A549 (cell line): ENCODE measurements around the gene NEK11. TPM values are rescaled to one million over a fixed set of nuclear protein-coding genes. Genes with fewer than 3 reads are reported as not detected.

Source experiments
- ATAC-seq, 2 experiments: fragments of 200-7000 bp in 1 of 2; fragments of >200 bp in 1 of 2; cut with Nextera tagmentation in 1 of 2; cut with Tn5 transposase in 1 of 2; 3 replicates each; pipeline versions ENCODE4 v1.8.0 to v1.9.1; 2018 to 2020; ENCODE audit warnings: mild to moderate bottlenecking in 1 of 2, moderate library complexity in 1 of 2
- CTCF ChIA-PET: fragments of 300-600 bp; sonication (Branson Sonifier 250); formaldehyde crosslinking; extraction: SDS; loops from one replicate; lab custom pipeline; 2021; ENCODE audit warnings: antibody characterized with exemption, inconsistent platforms; lab: Yijun Ruan, JAX
- POLR2A ChIA-PET: fragments of 350-600 bp; formaldehyde crosslinking; extraction: SDS; loops from one replicate; lab custom pipeline; 2021; ENCODE audit warnings: antibody characterized with exemption, inconsistent platforms; lab: Yijun Ruan, JAX
- DNase-seq, 2 experiments: peaks; one replicate each; pipeline versions ENCODE4 v3.0.0 to v3.0.0-alpha.2; 2011 to 2016; ENCODE audit warnings: low read depth in 1 of 2, low spot score in 1 of 2
- FAIRE-seq: peaks from 2 replicates; lab custom pipeline; 2011; peaks lifted over from hg19 to GRCh38; lab: Jason Lieb, UNC
- H3K27ac ChIP-seq, 2 experiments: fragments of >200 bp; sonication (Bioruptor Twin); formaldehyde crosslinking; 3 replicates each; pipeline ENCODE4 v1.5.1; 2016 to 2017
- H3K4me1 ChIP-seq: fragments of >200 bp; sonication (Bioruptor Twin); formaldehyde crosslinking; 3 replicates; pipeline ENCODE4 v1.6.1; 2016
- H3K4me2 ChIP-seq: fragments of >200 bp; sonication (Bioruptor Twin); formaldehyde crosslinking; 3 replicates; pipeline ENCODE4 v1.6.1; 2016
- H3K4me3 ChIP-seq: fragments of >200 bp; sonication (Bioruptor Twin); formaldehyde crosslinking; 3 replicates; pipeline ENCODE4 v1.5.1; 2016
- H3K9me3 ChIP-seq: fragments of >200 bp; sonication (Bioruptor Twin); formaldehyde crosslinking; 3 replicates; pipeline ENCODE4 v1.6.1; 2016
- BHLHE40 ChIP-seq: IDR thresholded peaks from 2 replicates; pipeline ENCODE4 v1.6.1; 2012; ENCODE audit warnings: low read depth, low read length, inconsistent platforms
- CBX8 ChIP-seq: fragments of 200-600 bp; sonication (generic); IDR thresholded peaks from 2 replicates; pipeline ENCODE4 v1.6.1; 2016
- CEBPB ChIP-seq, 2 experiments: fragments of >200 bp in 1 of 2; sonication (Bioruptor Twin) in 1 of 2; formaldehyde crosslinking in 1 of 2; IDR thresholded peaks; 2 replicates each; pipeline ENCODE4 v1.6.1; 2012 to 2016
- CHD4 ChIP-seq: fragments of 200-600 bp; sonication (generic); IDR thresholded peaks from 2 replicates; pipeline ENCODE4 v1.6.1; 2016; ENCODE audit warnings: antibody characterized with exemption, mild to moderate bottlenecking, borderline replicate concordance
- CTCF ChIP-seq: fragments of >200 bp; sonication (Bioruptor Twin); formaldehyde crosslinking; IDR thresholded peaks from 3 replicates; pipeline ENCODE4 v1.5.1; 2016
- EP300 ChIP-seq, 2 experiments: fragments of >200 bp; sonication (Bioruptor Twin); formaldehyde crosslinking; IDR thresholded peaks; 2 replicates in 1 of 2; 3 replicates in 1 of 2; pipeline ENCODE4 v1.6.1; 2016 to 2017
- FOSL2 ChIP-seq, 2 experiments: fragments of 450-650 bp in 1 of 2; fragments of >200 bp in 1 of 2; sonication (Bioruptor Twin) in 1 of 2; formaldehyde crosslinking; IDR thresholded peaks; 2 replicates each; pipeline versions ENCODE4 v1.5.0 to v1.6.1; 2016 to 2020; ENCODE audit warnings: mild to moderate bottlenecking in 1 of 2, moderate library complexity in 1 of 2
- GATA3 ChIP-seq: IDR thresholded peaks from 2 replicates; pipeline ENCODE4 v1.6.1; 2012; ENCODE audit warnings: borderline replicate concordance
- HEYL ChIP-seq: fragments of 250-450 bp; sonication (Bioruptor Pico); IDR thresholded peaks from 2 replicates; pipeline ENCODE4 v1.8.0; 2021; ENCODE audit warnings: mild to moderate bottlenecking, moderate library complexity
- HOXB13 ChIP-seq: fragments of 250-450 bp; sonication (Bioruptor Pico); IDR thresholded peaks from 2 replicates; pipeline ENCODE4 v1.5.0; 2020; ENCODE audit warnings: low read depth, mild to moderate bottlenecking, moderate library complexity
- MAFK ChIP-seq: fragments of 450-650 bp; IDR thresholded peaks from 2 replicates; pipeline ENCODE4 v1.6.1; 2014; ENCODE audit not compliant: partially characterized antibody
- MAX ChIP-seq: IDR thresholded peaks from 2 replicates; pipeline ENCODE4 v1.6.1; 2012
- NFE2L2 ChIP-seq: fragments of 150-350 bp; conservative IDR thresholded peaks from 2 replicates; pipeline ENCODE4 v1.6.1; 2014; ENCODE audit warnings: low read length
- NPAS2 ChIP-seq: fragments of 250-450 bp; sonication (Bioruptor Pico); IDR thresholded peaks from 2 replicates; pipeline ENCODE4 v1.8.0; 2022; ENCODE audit warnings: mild to moderate bottlenecking, moderate library complexity, borderline replicate concordance
- RARB ChIP-seq: fragments of 250-450 bp; sonication (Bioruptor Pico); IDR thresholded peaks from 2 replicates; pipeline ENCODE4 v1.8.0; 2021; ENCODE audit warnings: mild to moderate bottlenecking, moderate library complexity
- SMC3 ChIP-seq: fragments of >200 bp; sonication (Bioruptor Twin); formaldehyde crosslinking; IDR thresholded peaks from 3 replicates; pipeline ENCODE4 v1.6.1; 2018; ENCODE audit warnings: inconsistent platforms
- USF2 ChIP-seq: fragments of 450-650 bp; IDR thresholded peaks from 2 replicates; pipeline ENCODE4 v1.6.1; 2014; ENCODE audit warnings: antibody characterized with exemption
- ZC3H11A ChIP-seq: fragments of 450-650 bp; IDR thresholded peaks from 2 replicates; pipeline ENCODE4 v1.6.1; 2014; ENCODE audit warnings: antibody characterized with exemption, mild to moderate bottlenecking
- ZFP36 ChIP-seq: fragments of 450-650 bp; IDR thresholded peaks from 2 replicates; pipeline ENCODE4 v1.6.1; 2014; ENCODE audit warnings: borderline replicate concordance; ENCODE audit not compliant: partially characterized antibody
- WGBS: methylation state at CpG from one replicate; pipeline ENCODE4 v1.1.6; 2017; ENCODE audit errors: missing lambda C conversion rate; 5-methylcytosine and 5-hydroxymethylcytosine counted together
- polyA plus RNA-seq, 4 experiments: library from polyadenylated mRNA; depleted of rRNA in 3 of 4; stranded (reverse); fragments of >200 nt; fragmentation: RNase III in 1 of 4; extraction: RNeasy Plus Mini Kit Qiagen cat#74134 plus additional on column Dnase treatment in 1 of 4; gene quantifications; 2 replicates in 3 of 4; 3 replicates in 1 of 4; pipeline ENCODE4 v1.2.3, GENCODE V29; 2011 to 2017

Gene NEK11
- polyA plus RNA-seq, 2 of the 4 experiments (the other 2 are of a cell fraction), result 5.8 to 8.9 TPM

- ChIA-PET CTCF (no interaction called here), POLR2A (interaction anchor here (0.6 to 2.4 kb wide), 4 partner anchors 12 to 1950 kb away, joined by 3 to 10 read pairs (median 4); partner anchors contain the start of gene NUDT16)
- Histone ChIP-seq H3K4me3 (no peak overlapping the region), H3K27ac (peak overlapping the region; percentile 47 to 87), H3K4me2 (peak overlapping the region; percentile 62), H3K4me1 (peaks cover 50% of the 10 kb centered on the region), H3K9me3 (no peaks in the 10 kb centered on the region)
- ATAC-seq (peak; percentile 86 to 89), DNase-seq (peak; percentile 7 to 42), FAIRE-seq (no peak)
- no peak for TF ChIP-seq GATA3
- TF ChIP-seq EP300 (IDR thresholded peaks at IDR 0.05), result peak in 1 of 2 experiments; percentile 25; a peak in 1 of 5 replicates
- TF ChIP-seq CBX8, result no peak
- TF ChIP-seq FOSL2 (IDR thresholded peaks at IDR 0.05), result no peak
- TF ChIP-seq FOSL2 (CRISPR knock-in tag; IDR thresholded peaks at IDR 0.05), result peak; percentile 24; the same call in 1 of the 2 replicates
- TF ChIP-seq ZC3H11A, result no peak
- no peak for TF ChIP-seq SMC3
- TF ChIP-seq ZFP36, result no peak
- peak in 1 of 2 experiments; percentile 2; a peak in 1 of 4 replicates for TF ChIP-seq CEBPB (IDR thresholded peaks at IDR 0.05)
- TF ChIP-seq MAX, result peak; percentile 55
- WGBS, result 4% methylated on average over 4 of the region's 4 CpGs
These were observed 323.3 kb downstream of the NEK11 start for GRCh38 chr3:131349946-131350347.

- Histone ChIP-seq H3K27ac (peak overlapping the region; percentile 47 to 87), H3K4me2 (peak overlapping the region; percentile 62), H3K9me3 (no peaks in the 10 kb centered on the region), H3K4me1 (peaks cover 50% of the 10 kb centered on the region), H3K4me3 (no peak overlapping the region)
- WGBS, result 12% methylated on average over 1 of the region's 1 CpG
- TF ChIP-seq NFE2L2 (0 out of 2 replicates have a peak, but pooled peaks have one; percentile 23), HEYL (no peak), USF2 (no peak), SMC3 (no peak), RARB (CRISPR knock-in tag) (no peak), BHLHE40 (no peak), CEBPB (IDR thresholded peaks at IDR 0.05) (0 out of 4 replicates have a peak, but pooled peaks of 1 of the 2 experiments have one; percentile 1), FOSL2 (IDR thresholded peaks at IDR 0.05) (no peak), FOSL2 (CRISPR knock-in tag; IDR thresholded peaks at IDR 0.05) (peak; percentile 54), CTCF (no peak), MAFK (peak; percentile 69), HOXB13 (no peak), NPAS2 (no peak), CHD4 (no peak)
- FAIRE-seq (no peak), DNase-seq (peak; percentile 13 to 14), ATAC-seq (peak; percentile 68 to 72; a peak in 4 of 6 replicates)
- ChIA-PET POLR2A (interaction anchor here (0.6 to 2.4 kb wide), 3 partner anchors 11 to 1951 kb away, joined by 3 to 10 read pairs (median 3); partner anchors contain the start of gene NUDT16), CTCF (no interaction called here)
These were observed 323.8 kb downstream of the NEK11 start for GRCh38 chr3:131350506-131350905.
